Left ventricle myocardium inferior (tissue), 1 donor: ENCODE data around the gene ABCG2. TPM values are rescaled to one million over a fixed set of nuclear protein-coding genes. Genes with fewer than 3 reads are reported as not detected.

Experiments
- DNase-seq: peaks from one replicate; pipeline ENCODE4 v3.0.0-alpha.2; 2020
- H3K27ac ChIP-seq: fragments of 200-600 bp; replicated peaks from 2 replicates; pipeline ENCODE4 v1.8.0; 2021
- H3K27me3 ChIP-seq: fragments of 200-600 bp; 2 replicates; pipeline ENCODE4 v1.8.0; 2021; ENCODE audit warnings: low read depth
- H3K36me3 ChIP-seq: fragments of 200-600 bp; 2 replicates; pipeline ENCODE4 v1.8.0; 2021
- H3K4me1 ChIP-seq: fragments of 200-600 bp; 2 replicates; pipeline ENCODE4 v1.8.0; 2021
- H3K4me3 ChIP-seq: fragments of 200-600 bp; 2 replicates; pipeline ENCODE4 v1.8.0; 2021; ENCODE audit warnings: mild to moderate bottlenecking, moderate library complexity
- H3K9me3 ChIP-seq: fragments of 200-600 bp; replicated peaks from 2 replicates; pipeline ENCODE4 v1.8.0; 2021
- CTCF ChIP-seq: fragments of 200-600 bp; IDR thresholded peaks from 2 replicates; pipeline ENCODE4 v1.8.0; 2021; ENCODE audit warnings: antibody characterized with exemption, mild to moderate bottlenecking, borderline replicate concordance
- intact Hi-C: fragments of 100-400 bp; cut with micrococcal nuclease; formaldehyde crosslinking; loops from one replicate; pipeline ENCODE4 v1.11.0; 2022
- total RNA-seq: library from RNA; stranded (reverse); fragmentation: NEBNext Ultra II Directional; extraction: Animal tissue kit (Norgen Biotek cat#: 25700); gene quantifications from one replicate; pipeline ENCODE4 v1.2.1, GENCODE V29; 2021
- donor health status: DM: no; HTN: yes; CAD: no; lungs with severe emphysema.

The ABCG2 gene
- total RNA-seq, 1 donor from 2014 or later: 1.6 TPM

- Histone ChIP-seq H3K9me3 (peaks cover 7% of the 10 kb centered on the region), H3K27ac (no peak overlapping the region), H3K4me3 (no peak overlapping the region), H3K4me1 (no peaks in the 10 kb centered on the region), H3K27me3 (no peaks in the 10 kb centered on the region), H3K36me3 (no peaks in the 10 kb centered on the region)
- intact Hi-C loops: no loop called here
- no peak for DNase-seq
- TF ChIP-seq CTCF: no peak
These were observed 20.8 kb upstream of the ABCG2 start for GRCh38 chr4:88179261-88179660.

- Histone ChIP-seq H3K9me3 (peaks cover 4% of the 10 kb centered on the region), H3K36me3 (no peaks in the 10 kb centered on the region), H3K27ac (no peak overlapping the region), H3K4me1 (no peaks in the 10 kb centered on the region), H3K27me3 (no peaks in the 10 kb centered on the region), H3K4me3 (no peak overlapping the region)
- intact Hi-C loops: no loop called here
- no peak for DNase-seq
- TF ChIP-seq CTCF: no peak
These were observed 20.3 kb upstream of the ABCG2 start for GRCh38 chr4:88178626-88179231.

- peaks cover 4% of the 10 kb centered on the region for H3K9me3 ChIP-seq
- DNase-seq: no peak
- H3K4me1 ChIP-seq: no peaks in the 10 kb centered on the region
- intact Hi-C loops: no loop called here
- no peak overlapping the region for H3K4me3 ChIP-seq
- H3K36me3 ChIP-seq: no peaks in the 10 kb centered on the region
- no peaks in the 10 kb centered on the region for H3K27me3 ChIP-seq
- no peak for TF ChIP-seq CTCF
- H3K27ac ChIP-seq: no peak overlapping the region
These were observed 19.7 kb upstream of the ABCG2 start for GRCh38 chr4:88177983-88178625.

GRCh38 chr4:88172987-88173386, 14.5 kb upstream of the ABCG2 start:
- intact Hi-C loops: no loop called here
- TF ChIP-seq CTCF: no peak

GRCh38 chr4:88171206-88171605, 12.8 kb upstream of the ABCG2 start:
- H3K4me3 ChIP-seq: no peak overlapping the region
- H3K4me1 ChIP-seq: no peaks in the 10 kb centered on the region
- H3K36me3 ChIP-seq: no peaks in the 10 kb centered on the region
- intact Hi-C loops: no loop called here
- DNase-seq: no peak
- no peaks in the 10 kb centered on the region for H3K27me3 ChIP-seq
- H3K27ac ChIP-seq: no peak overlapping the region
- no peak for TF ChIP-seq CTCF
- no peaks in the 10 kb centered on the region for H3K9me3 ChIP-seq

More at GRCh38 chr4:88172987-88173386, 14.5 kb upstream of the ABCG2 start:
- Histone ChIP-seq H3K27me3 (no peaks in the 10 kb centered on the region), H3K9me3 (no peaks in the 10 kb centered on the region), H3K36me3 (no peaks in the 10 kb centered on the region), H3K27ac (no peak overlapping the region), H3K4me1 (no peaks in the 10 kb centered on the region), H3K4me3 (no peak overlapping the region)
- DNase-seq: no peak
